Type B pancreatic cell (in vitro differentiated cells): ENCODE measurements around the gene PDE2A. TPM values are rescaled to one million over a fixed set of nuclear protein-coding genes. Genes with fewer than 3 reads are reported as not detected.
A peak's percentile ranks its signal among the peaks of the same experiment; 100 is the strongest.
"Not testable (repeated sequence)": the region's sequence is repeated elsewhere in the genome, so short reads cannot be mapped to it uniquely, and the experiment has no call there.

Source experiments
- DNase-seq: peaks from one replicate; pipeline ENCODE4 v3.0.0; 2021; ENCODE audit warnings: mixed read lengths; ENCODE audit not compliant: unreplicated experiment; ENCODE audit errors: extremely low spot score
- H3K27ac Mint-ChIP-seq: 2 replicates; pipeline ENCODE4 v1.8.0; 2021; ENCODE audit warnings: mild to moderate bottlenecking, mixed read lengths
- H3K27me3 Mint-ChIP-seq: 2 replicates; pipeline ENCODE4 v1.8.0; 2021; ENCODE audit warnings: mixed read lengths
- H3K36me3 Mint-ChIP-seq: 2 replicates; pipeline ENCODE4 v1.8.0; 2021; ENCODE audit warnings: mixed read lengths
- H3K4me1 Mint-ChIP-seq: one replicate; pipeline ENCODE4 v1.8.0; 2021; ENCODE audit warnings: mixed read lengths; ENCODE audit not compliant: unreplicated experiment
- H3K4me3 Mint-ChIP-seq: 2 replicates; pipeline ENCODE4 v1.8.0; 2021; ENCODE audit warnings: mild to moderate bottlenecking, mixed read lengths
- H3K9me3 Mint-ChIP-seq: 2 replicates; pipeline ENCODE4 v1.8.0; 2021; ENCODE audit warnings: mixed read lengths
- total RNA-seq: library from RNA; stranded (reverse); gene quantifications from 2 replicates; pipeline ENCODE4 v1.2.1, GENCODE V29; 2021; ENCODE audit warnings: low replicate concordance
- TF ChIP-seq, protein P1 (sequence below): fragments of 200-600 bp; sonication (generic); conservative IDR thresholded peaks from 2 replicates; pipeline ENCODE4 v1.5.0; 2021; ENCODE audit warnings: antibody characterized with exemption, mild to moderate bottlenecking

The PDE2A gene
- total RNA-seq, 1 donor from 2014 or later = 2.8 TPM

DNA sequence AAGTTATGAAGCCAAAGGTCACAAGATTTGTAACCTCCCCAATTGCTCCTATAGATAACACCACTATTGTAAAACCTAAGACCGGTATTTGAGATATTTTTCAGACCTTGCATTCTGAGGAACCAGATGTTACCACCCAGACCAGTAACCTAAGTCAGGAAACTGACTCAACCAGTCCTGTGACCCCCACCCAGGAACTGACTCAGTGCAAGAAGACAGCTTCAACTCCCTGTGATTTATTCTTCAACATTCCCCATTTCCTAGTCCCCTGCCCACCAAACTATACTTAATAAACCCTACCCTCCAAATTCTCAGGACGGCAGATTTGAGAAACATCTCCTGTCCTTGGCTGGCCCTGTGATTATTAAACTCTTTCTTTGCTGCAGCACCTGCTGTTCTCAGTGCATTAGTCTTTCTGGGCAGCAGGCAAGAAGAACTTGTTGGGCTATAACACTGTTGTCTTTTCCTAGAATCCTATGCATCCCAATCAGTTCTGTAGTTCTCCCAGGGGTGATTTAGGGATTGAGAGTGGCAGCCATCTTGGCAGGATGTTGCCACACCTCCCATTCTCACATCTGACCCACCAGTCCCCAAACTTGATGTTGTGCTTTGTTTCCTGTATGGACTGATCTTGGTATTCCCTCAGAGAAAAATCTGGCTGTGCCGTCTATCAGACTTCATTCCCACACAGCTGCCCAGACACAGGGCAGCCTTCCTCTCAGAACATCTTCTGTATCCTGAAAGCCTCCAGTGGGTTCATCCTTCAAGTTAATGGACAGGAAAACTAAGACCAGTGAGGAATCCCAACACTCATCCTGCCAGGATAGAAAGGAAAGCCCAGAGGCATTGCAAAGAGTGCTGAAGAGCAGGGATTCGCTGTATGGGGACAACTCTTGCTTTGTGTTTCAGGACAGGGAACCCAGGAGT is 104.0 kb downstream of the PDE2A start:
- Mint-ChIP-seq H3K9me3 (no peaks in the 10 kb centered on the region), H3K4me3 (peak overlapping the region; percentile 72), H3K27ac (peak overlapping the region; percentile 97), H3K4me1 (peaks cover 19% of the 10 kb centered on the region), H3K36me3 (no peaks in the 10 kb centered on the region), H3K27me3 (peaks cover 13% of the 10 kb centered on the region)
- TF ChIP-seq, protein P1, sequence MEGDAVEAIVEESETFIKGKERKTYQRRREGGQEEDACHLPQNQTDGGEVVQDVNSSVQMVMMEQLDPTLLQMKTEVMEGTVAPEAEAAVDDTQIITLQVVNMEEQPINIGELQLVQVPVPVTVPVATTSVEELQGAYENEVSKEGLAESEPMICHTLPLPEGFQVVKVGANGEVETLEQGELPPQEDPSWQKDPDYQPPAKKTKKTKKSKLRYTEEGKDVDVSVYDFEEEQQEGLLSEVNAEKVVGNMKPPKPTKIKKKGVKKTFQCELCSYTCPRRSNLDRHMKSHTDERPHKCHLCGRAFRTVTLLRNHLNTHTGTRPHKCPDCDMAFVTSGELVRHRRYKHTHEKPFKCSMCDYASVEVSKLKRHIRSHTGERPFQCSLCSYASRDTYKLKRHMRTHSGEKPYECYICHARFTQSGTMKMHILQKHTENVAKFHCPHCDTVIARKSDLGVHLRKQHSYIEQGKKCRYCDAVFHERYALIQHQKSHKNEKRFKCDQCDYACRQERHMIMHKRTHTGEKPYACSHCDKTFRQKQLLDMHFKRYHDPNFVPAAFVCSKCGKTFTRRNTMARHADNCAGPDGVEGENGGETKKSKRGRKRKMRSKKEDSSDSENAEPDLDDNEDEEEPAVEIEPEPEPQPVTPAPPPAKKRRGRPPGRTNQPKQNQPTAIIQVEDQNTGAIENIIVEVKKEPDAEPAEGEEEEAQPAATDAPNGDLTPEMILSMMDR = no peak
- DNase-seq = no peak

DNA sequence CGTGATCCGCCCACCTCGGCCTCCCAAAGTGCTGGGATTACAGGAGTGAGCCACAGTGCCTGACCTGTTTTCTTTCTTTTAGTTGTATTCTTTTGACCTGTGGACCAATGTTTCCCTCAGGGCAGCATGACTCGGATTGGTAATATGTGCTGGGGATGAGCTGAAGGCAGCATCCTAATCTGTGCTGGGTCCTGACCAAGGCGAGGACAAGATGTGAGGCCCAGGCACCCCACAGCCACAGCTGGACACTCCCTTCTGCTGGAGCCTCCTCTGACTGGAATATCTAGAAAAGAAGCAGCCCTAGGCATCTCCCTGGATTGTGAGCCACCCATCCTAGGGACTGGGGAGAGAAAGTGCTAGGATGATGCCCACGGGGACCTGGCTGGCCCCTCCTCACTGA is 105.4 kb downstream of the PDE2A start:
- DNase-seq = no peak
- no peak overlapping the region for H3K4me3 Mint-ChIP-seq
- H3K36me3 Mint-ChIP-seq = no peaks in the 10 kb centered on the region
- peak overlapping the region; percentile 97 for H3K27ac Mint-ChIP-seq
- peaks cover 14% of the 10 kb centered on the region for H3K4me1 Mint-ChIP-seq
- H3K27me3 Mint-ChIP-seq = peaks cover 8% of the 10 kb centered on the region
- H3K9me3 Mint-ChIP-seq = no peaks in the 10 kb centered on the region
- TF ChIP-seq, protein P1 = no peak

DNA sequence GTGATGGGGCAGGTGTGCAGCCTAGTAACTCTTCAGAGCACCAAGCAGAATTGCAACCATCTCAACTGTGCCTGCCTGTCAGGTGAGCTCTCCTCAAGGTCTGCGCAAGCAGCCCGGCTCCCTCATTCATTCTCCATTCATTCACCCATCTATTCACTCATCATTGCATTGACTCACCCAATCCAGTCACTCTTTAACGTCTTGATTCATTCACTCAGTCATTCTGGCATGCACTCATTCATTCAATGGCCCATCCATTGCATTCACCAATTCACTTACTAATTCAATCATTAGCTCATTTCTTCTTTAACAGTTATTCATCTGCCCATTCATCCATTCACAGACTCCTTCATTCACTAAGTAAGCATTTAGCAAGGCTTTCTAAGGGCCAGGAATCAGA is 111.8 kb downstream of the PDE2A start:
- H3K4me3 Mint-ChIP-seq = no peak overlapping the region
- no peak for DNase-seq
- TF ChIP-seq, protein P1 = no peak
- no peaks in the 10 kb centered on the region for H3K36me3 Mint-ChIP-seq
- peaks cover 4% of the 10 kb centered on the region for H3K27me3 Mint-ChIP-seq
- no peaks in the 10 kb centered on the region for H3K4me1 Mint-ChIP-seq
- no peaks in the 10 kb centered on the region for H3K9me3 Mint-ChIP-seq
- H3K27ac Mint-ChIP-seq = no peak overlapping the region

DNA sequence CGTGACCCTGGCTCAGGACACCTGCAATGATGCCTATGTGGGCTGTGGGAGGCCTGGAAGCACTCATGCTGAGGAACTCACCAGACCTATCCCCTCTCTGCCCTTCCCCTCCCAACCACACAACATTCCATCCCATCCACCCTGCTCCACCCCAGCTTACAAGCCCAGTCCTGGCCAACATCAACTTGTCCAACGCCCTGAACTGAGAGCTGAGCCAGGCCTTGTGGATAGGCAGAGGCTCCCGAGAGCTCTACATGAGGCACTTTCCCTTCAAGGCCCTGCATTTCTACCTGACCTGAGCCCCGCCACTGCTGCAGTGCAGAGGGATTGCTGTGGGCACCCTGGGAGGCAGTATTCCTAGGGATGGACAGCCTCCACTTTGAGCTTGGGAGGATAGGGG is 112.4 kb downstream of the PDE2A start:
- DNase-seq = peak; percentile 64
- no peak overlapping the region for H3K27ac Mint-ChIP-seq
- TF ChIP-seq, protein P1 = no peak
- no peaks in the 10 kb centered on the region for H3K4me1 Mint-ChIP-seq
- no peaks in the 10 kb centered on the region for H3K36me3 Mint-ChIP-seq
- H3K9me3 Mint-ChIP-seq = no peaks in the 10 kb centered on the region
- peaks cover 4% of the 10 kb centered on the region for H3K27me3 Mint-ChIP-seq
- no peak overlapping the region for H3K4me3 Mint-ChIP-seq

DNA sequence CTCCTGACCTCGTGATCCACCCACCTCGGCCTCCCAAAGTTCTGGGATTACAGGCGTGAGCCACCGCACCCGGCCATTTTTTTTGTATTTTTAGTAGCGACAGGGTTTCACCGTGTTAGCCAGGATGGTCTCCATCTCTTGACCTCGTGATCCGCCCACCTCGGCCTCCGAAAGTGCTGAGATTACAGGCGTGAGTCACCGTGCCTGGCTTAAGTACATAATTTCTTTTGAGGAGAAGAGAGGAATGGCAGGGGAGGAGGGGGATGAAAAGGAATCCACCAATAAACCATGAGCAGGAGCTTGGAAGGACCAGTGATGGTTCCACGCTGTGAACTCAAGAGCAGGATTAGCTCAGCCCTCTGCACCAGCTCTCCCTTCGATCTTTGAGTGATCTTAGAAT is 113.4 kb downstream of the PDE2A start:
- not testable (repeated sequence) for H3K36me3 Mint-ChIP-seq, H3K27me3 Mint-ChIP-seq, H3K9me3 Mint-ChIP-seq, H3K4me1 Mint-ChIP-seq, H3K27ac Mint-ChIP-seq, H3K4me3 Mint-ChIP-seq
- DNase-seq = peak; percentile 49

DNA sequence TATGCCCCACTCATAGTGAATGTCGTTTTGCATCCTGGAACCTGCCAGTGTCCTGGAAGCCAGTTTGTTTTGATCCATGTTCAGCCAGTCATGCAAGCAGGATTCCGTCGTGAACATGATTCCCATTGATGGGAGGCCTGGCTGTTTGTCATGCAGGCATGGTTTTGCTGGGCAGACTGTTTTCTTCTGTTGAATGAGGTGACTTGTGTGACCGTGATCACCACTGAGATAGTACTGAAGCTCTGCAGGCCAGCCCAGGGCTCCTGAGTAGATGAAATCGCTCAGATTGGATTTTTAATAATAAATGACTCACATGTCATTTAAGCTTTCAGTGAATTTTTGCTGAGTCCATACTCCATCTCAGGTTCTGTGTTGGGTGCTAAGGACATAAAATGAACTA is 117.8 kb downstream of the PDE2A start:
- H3K36me3 Mint-ChIP-seq = no peaks in the 10 kb centered on the region
- H3K4me3 Mint-ChIP-seq = no peak overlapping the region
- TF ChIP-seq, protein P1 = no peak
- no peak for DNase-seq
- H3K9me3 Mint-ChIP-seq = no peaks in the 10 kb centered on the region
- H3K4me1 Mint-ChIP-seq = no peaks in the 10 kb centered on the region
- H3K27ac Mint-ChIP-seq = no peak overlapping the region
- peaks cover 17% of the 10 kb centered on the region for H3K27me3 Mint-ChIP-seq

DNA sequence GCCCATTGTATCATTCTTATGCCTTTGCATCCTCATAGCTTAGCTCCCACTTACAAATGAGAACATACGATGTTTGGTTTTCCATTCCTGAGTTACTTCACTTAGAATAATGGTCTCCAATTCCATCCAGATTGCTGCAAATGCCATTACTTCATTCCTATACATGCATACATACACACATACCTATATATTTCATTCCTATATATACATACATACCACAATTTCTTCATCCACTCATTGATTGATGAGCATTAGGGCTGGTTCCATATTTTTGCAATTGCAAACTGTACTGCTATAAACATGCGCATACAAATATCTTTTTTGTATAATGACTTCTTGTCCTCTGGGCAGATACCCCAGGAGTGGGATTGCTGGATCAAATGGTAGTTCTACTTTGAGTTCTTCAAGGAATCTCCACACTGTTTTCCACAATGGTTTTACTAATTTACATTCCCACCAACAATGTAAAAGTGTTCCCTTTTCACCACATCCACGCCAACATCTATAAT is 119.2 kb downstream of the PDE2A start:
- peaks cover 17% of the 10 kb centered on the region for H3K27me3 Mint-ChIP-seq
- not testable (repeated sequence) for H3K4me1 Mint-ChIP-seq, H3K9me3 Mint-ChIP-seq, H3K4me3 Mint-ChIP-seq, H3K27ac Mint-ChIP-seq, DNase-seq, H3K36me3 Mint-ChIP-seq
